Colonic mucosa (tissue), 4 donors: ENCODE results near the gene ADGRG7. TPM values are rescaled to one million over a fixed set of nuclear protein-coding genes. Genes with fewer than 3 reads are reported as not detected.

Source experiments
- DNase-seq: peaks from one replicate; pipeline ENCODE4 v3.0.0-alpha.2; 2020
- H3K27ac ChIP-seq: fragments of 200-600 bp; one replicate; pipeline ENCODE4 v1.8.0; 2021
- H3K27me3 ChIP-seq: fragments of 200-600 bp; one replicate; pipeline ENCODE4 v1.8.0; 2021
- H3K36me3 ChIP-seq: fragments of 200-600 bp; one replicate; pipeline ENCODE4 v1.8.0; 2021
- H3K4me1 ChIP-seq: fragments of 200-600 bp; one replicate; pipeline ENCODE4 v1.8.0; 2021; ENCODE audit warnings: mild to moderate bottlenecking
- H3K4me3 ChIP-seq: fragments of 200-600 bp; one replicate; pipeline ENCODE4 v1.8.0; 2021
- H3K9ac ChIP-seq, 2 donors: one replicate each; pipeline ENCODE4 v1.7.0; 2013; ENCODE audit warnings: control low read depth in 2 of 2, low read depth in 2 of 2, low read length in 2 of 2
- H3K9me3 ChIP-seq: fragments of 200-600 bp; one replicate; pipeline ENCODE4 v1.8.0; 2021
- intact Hi-C: fragments of 100-400 bp; cut with DNase I; formaldehyde crosslinking; loops from one replicate; pipeline ENCODE4 v1.14.1; 2022
- total RNA-seq, 2 donors: library from RNA; stranded (reverse); fragmentation: NEBNext Ultra II Directional in 1 of 2; extraction: Animal tissue kit (Norgen Biotek cat#: 25700) in 1 of 2; gene quantifications; one replicate each; pipeline ENCODE4 v1.2.1, GENCODE V29; 2021
- TF ChIP-seq, protein P1 (sequence below): fragments of 200-600 bp; IDR thresholded peaks from one replicate; pipeline ENCODE4 v1.8.0; 2022; ENCODE audit warnings: antibody characterized with exemption, mild to moderate bottlenecking
- donor health status: healthy.
- donor health status: DM: no; HTN: no; CAD: no.
- donor health status: DM: no; HTN: no; CAD: no.

The ADGRG7 gene
- total RNA-seq, 2 donors from 2014 or later, result 3.2 to 13.4 TPM

DNA sequence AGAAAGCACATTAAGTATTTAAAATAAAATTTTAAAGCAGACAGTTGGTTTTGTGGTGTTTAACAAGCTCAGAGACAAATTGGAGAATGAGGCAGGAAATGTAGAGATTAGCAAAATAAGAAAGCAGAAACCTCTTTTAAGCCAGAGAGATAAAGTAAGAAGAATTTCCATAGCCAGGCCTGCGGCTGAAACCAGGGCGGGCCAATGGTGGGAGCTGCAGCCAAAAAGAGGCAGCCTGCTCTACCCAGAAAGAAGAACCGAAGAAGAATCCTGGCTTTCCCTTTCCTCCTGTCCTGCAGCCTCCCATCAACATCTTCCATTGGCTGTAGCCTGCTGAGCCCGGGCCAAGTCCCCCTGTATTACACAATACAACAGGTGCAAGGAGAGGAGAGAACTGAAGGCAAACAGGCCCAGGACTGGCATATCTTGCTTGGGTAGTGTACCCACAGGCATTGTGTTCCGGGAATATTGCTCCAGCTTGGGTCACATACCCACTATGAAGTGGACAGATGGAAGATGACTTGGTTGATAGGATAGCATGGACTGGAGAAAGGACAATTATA lies 88.4 kb downstream of the ADGRG7 start:
- no peak overlapping the region for H3K27ac ChIP-seq
- no peak overlapping the region for H3K9ac ChIP-seq
- H3K27me3 ChIP-seq, result no peaks in the 10 kb centered on the region
- TF ChIP-seq, protein P1, sequence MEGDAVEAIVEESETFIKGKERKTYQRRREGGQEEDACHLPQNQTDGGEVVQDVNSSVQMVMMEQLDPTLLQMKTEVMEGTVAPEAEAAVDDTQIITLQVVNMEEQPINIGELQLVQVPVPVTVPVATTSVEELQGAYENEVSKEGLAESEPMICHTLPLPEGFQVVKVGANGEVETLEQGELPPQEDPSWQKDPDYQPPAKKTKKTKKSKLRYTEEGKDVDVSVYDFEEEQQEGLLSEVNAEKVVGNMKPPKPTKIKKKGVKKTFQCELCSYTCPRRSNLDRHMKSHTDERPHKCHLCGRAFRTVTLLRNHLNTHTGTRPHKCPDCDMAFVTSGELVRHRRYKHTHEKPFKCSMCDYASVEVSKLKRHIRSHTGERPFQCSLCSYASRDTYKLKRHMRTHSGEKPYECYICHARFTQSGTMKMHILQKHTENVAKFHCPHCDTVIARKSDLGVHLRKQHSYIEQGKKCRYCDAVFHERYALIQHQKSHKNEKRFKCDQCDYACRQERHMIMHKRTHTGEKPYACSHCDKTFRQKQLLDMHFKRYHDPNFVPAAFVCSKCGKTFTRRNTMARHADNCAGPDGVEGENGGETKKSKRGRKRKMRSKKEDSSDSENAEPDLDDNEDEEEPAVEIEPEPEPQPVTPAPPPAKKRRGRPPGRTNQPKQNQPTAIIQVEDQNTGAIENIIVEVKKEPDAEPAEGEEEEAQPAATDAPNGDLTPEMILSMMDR, result no peak
- DNase-seq, result no peak
- no peaks in the 10 kb centered on the region for H3K9me3 ChIP-seq
- intact Hi-C loops, result no loop called here
- no peaks in the 10 kb centered on the region for H3K4me1 ChIP-seq
- no peak overlapping the region for H3K4me3 ChIP-seq
- no peaks in the 10 kb centered on the region for H3K36me3 ChIP-seq

DNA sequence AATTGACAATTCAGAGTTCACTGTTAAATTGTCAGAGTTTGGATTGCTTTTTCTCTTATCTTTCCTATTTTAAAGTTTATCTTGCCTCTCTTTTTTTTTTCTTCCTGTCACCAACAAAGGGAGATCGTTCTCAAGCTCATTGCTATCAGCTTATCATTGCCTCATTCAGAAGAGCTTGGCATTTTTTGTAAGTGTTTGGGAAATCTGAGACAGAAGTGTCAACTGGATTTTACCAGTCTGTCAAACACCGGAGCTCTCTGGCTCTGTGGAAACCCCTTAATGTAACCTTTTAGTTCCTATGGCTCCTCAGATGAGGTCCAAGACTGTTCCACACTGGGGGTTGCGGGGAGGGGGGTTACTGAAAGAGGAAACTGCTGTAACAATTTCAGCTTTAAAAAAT lies 89.3 kb downstream of the ADGRG7 start:
- H3K4me1 ChIP-seq, result no peaks in the 10 kb centered on the region
- no peaks in the 10 kb centered on the region for H3K9me3 ChIP-seq
- no peak overlapping the region for H3K4me3 ChIP-seq
- TF ChIP-seq, protein P1, result no peak
- no peak overlapping the region for H3K27ac ChIP-seq
- no peaks in the 10 kb centered on the region for H3K36me3 ChIP-seq
- no peaks in the 10 kb centered on the region for H3K27me3 ChIP-seq
- no peak overlapping the region for H3K9ac ChIP-seq
- DNase-seq, result no peak
- intact Hi-C loops, result no loop called here

DNA sequence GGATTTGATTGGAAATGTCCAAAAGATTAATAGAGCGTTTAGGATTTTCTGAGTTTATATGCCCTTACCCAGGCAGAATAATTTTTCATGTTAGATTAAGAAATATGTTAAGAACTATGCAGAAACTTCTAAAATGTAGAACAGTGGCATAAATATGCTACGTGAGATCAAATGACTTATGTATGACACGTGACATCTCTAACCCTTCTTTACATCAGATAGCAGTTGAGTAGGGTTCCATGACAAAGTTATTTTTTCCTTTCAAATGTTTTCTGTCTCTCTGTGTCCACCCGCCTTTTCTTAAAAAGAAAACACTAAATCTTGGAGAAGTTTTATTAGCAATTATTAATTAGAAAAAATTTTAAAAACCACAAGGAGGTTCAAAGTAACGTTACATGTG lies 91.3 kb downstream of the ADGRG7 start:
- H3K27me3 ChIP-seq, result no peaks in the 10 kb centered on the region
- H3K36me3 ChIP-seq, result no peaks in the 10 kb centered on the region
- no peaks in the 10 kb centered on the region for H3K4me1 ChIP-seq
- no peak overlapping the region for H3K4me3 ChIP-seq
- intact Hi-C loops, result no loop called here
- DNase-seq, result no peak
- TF ChIP-seq, protein P1, result no peak
- no peak overlapping the region for H3K9ac ChIP-seq
- H3K9me3 ChIP-seq, result no peaks in the 10 kb centered on the region
- no peak overlapping the region for H3K27ac ChIP-seq

DNA sequence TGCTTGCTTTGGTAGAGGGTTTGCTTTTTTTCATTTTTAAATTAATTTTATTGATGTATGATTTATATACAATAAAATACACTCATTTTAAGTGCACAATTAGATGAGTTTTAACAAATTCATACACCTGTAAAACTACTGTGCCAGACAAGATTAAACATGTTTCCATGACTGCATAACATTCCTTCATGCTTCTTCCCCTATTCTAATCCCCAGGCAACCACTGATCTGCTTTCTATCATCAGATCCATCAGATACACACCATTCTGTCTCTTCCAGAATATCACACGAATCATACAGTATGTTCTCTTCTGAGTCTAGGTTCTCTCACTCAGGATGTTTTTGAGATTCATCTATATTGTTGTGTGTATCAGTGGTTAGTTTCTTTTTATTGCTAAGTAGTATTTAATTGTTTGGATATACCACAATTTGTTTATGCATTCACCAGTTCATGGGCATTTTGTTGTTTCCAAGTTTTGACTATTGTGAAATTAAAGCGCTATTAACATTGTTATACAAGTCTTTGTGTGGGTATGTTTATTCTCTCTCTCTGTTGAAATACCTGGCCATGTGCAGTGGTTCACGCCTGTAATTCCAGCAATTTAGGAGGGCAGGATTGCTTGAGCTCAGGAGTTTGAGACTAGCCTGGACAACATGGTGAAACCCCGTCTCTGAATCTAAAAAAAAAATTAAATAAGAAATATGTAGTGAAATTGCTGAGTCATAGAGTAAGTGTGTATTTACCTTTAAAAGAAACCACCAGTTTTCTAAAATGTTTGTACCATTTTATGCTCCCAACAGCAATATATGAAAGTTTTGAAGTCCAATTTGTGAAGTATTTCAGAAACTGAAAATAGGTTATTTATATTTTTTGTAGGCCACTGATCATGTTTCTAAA lies 92.9 kb downstream of the ADGRG7 start:
- Histone ChIP-seq H3K27ac (no peak overlapping the region), H3K27me3 (no peaks in the 10 kb centered on the region), H3K9me3 (no peaks in the 10 kb centered on the region), H3K4me3 (no peak overlapping the region), H3K36me3 (no peaks in the 10 kb centered on the region), H3K9ac (no peak overlapping the region), H3K4me1 (no peaks in the 10 kb centered on the region)
- TF ChIP-seq, protein P1, result no peak
- intact Hi-C loops, result no loop called here
- DNase-seq, result no peak

DNA sequence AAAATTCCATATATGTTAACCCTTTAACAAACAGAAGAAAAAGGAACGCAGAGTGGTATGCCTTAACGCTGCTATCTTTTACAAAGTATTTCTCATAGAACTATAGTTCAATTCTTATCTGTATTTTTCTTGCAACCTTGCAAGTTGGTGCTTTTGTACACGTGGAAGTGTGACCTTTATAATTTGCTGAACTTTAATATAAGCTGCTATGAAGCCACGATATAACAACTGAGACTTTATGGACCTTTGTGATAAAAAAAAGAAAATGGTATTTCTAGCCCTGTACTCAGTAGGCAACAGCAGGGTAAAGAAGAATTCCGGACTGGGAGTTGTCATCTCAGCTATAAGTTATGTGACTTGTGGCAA lies 93.6 kb downstream of the ADGRG7 start:
- Histone ChIP-seq H3K36me3 (no peaks in the 10 kb centered on the region), H3K9ac (no peak overlapping the region), H3K4me3 (no peak overlapping the region), H3K27me3 (no peaks in the 10 kb centered on the region), H3K9me3 (no peaks in the 10 kb centered on the region), H3K4me1 (no peaks in the 10 kb centered on the region), H3K27ac (no peak overlapping the region)
- TF ChIP-seq, protein P1, result no peak
- intact Hi-C loops, result no loop called here
- no peak for DNase-seq
